B cell (primary cell): ENCODE measurements around the gene VCPKMT. TPM values are rescaled to one million over a fixed set of nuclear protein-coding genes. Genes with fewer than 3 reads are reported as not detected.

ENCODE experiments used
- ATAC-seq: fragments of 200-7000 bp; cut with Tn5 transposase; one replicate; pipeline ENCODE4 v1.10.0; 2021; ENCODE audit warnings: low read depth, mild to moderate bottlenecking, moderate number of reproducible peaks, moderate library complexity
- CTCF ChIA-PET: fragments of 350-600 bp; sonication (Branson Sonifier 250); formaldehyde crosslinking; loops from one replicate; lab custom pipeline; 2021; ENCODE audit warnings: antibody characterized with exemption, inconsistent platforms; lab: Charles Lee
- POLR2A ChIA-PET: fragments of 350-600 bp; sonication (Branson Sonifier 250); formaldehyde crosslinking; loops from one replicate; lab custom pipeline; 2021; ENCODE audit warnings: antibody characterized with exemption; lab: Charles Lee
- DNase-seq: peaks from one replicate; pipeline ENCODE4 v3.0.0; 2013
- H2AFZ ChIP-seq: 2 replicates; pipeline ENCODE4 v1.6.1; 2012; ENCODE audit warnings: mild to moderate bottlenecking, low read depth, low read length; ENCODE audit not compliant: insufficient read depth, poor library complexity, severe bottlenecking
- H3K27ac ChIP-seq, 2 donors: 1 replicate in 1 of 2; 2 replicates in 1 of 2; pipeline ENCODE4 v1.5.1; 2012 to 2013; ENCODE audit warnings: low read length in 2 of 2, mild to moderate bottlenecking in 2 of 2, moderate library complexity in 1 of 2
- H3K27me3 ChIP-seq, 4 experiments: fragments of 200-600 bp in 1 of 4; sonication (generic) in 1 of 4; replicated peaks in 1 of 4; 1 replicate in 2 of 4; 2 replicates in 2 of 4; pipeline versions ENCODE4 v1.6.1 to v1.7.0; 2013 to 2016; ENCODE audit warnings: low read length in 3 of 4, mild to moderate bottlenecking in 2 of 4, mixed read lengths in 1 of 4, moderate library complexity in 1 of 4; ENCODE audit not compliant: insufficient read depth in 4 of 4, control insufficient read depth in 3 of 4; ENCODE audit errors: control extremely low read depth in 1 of 4
- H3K36me3 ChIP-seq, 2 experiments: replicated peaks in 1 of 2; 1 replicate in 1 of 2; 2 replicates in 1 of 2; pipeline versions ENCODE4 v1.6.1 to v1.7.1; 2013; ENCODE audit warnings: low read length in 1 of 2; ENCODE audit not compliant: insufficient read depth in 2 of 2, control insufficient read depth in 1 of 2; ENCODE audit errors: control extremely low read depth in 1 of 2, extremely low read depth in 1 of 2
- H3K4me1 ChIP-seq, 2 donors: fragments of 200-600 bp in 1 of 2; sonication (generic) in 1 of 2; 1 replicate in 1 of 2; 2 replicates in 1 of 2; pipeline versions ENCODE4 v1.5.1 to v1.6.1; 2013 to 2017; ENCODE audit warnings: low read length in 2 of 2; ENCODE audit not compliant: control insufficient read depth in 2 of 2, insufficient read depth in 2 of 2
- H3K4me2 ChIP-seq: replicated peaks from 2 replicates; pipeline ENCODE3; 2012; ENCODE audit warnings: mild to moderate bottlenecking, low read depth, low read length; ENCODE audit not compliant: poor library complexity, severe bottlenecking
- H3K4me3 ChIP-seq, 5 experiments: fragments of 200-600 bp in 1 of 5; sonication (generic) in 1 of 5; 1 replicate in 3 of 5; 2 replicates in 2 of 5; pipeline versions ENCODE4 v1.5.1 to v1.7.0; 2011 to 2016; ENCODE audit warnings: low read length in 4 of 5, mild to moderate bottlenecking in 4 of 5, low read depth in 2 of 5, control low read depth in 1 of 5, moderate library complexity in 1 of 5; ENCODE audit not compliant: insufficient read depth in 1 of 5; ENCODE audit errors: control extremely low read depth in 1 of 5, extremely low read depth in 1 of 5
- H3K79me2 ChIP-seq: fragments of 200-600 bp; sonication (generic); one replicate; pipeline ENCODE4 v1.6.0; 2016; ENCODE audit warnings: low read length; ENCODE audit not compliant: control insufficient read depth, insufficient read depth
- H3K9ac ChIP-seq: fragments of 200-600 bp; sonication (generic); 2 replicates; pipeline ENCODE4 v1.6.1; 2017; ENCODE audit warnings: mild to moderate bottlenecking, low read length, moderate library complexity
- H3K9me3 ChIP-seq, 3 donors: one replicate each; pipeline versions ENCODE4 v1.6.1 to v1.7.1; 2013; ENCODE audit warnings: low read length in 2 of 3; ENCODE audit not compliant: control insufficient read depth in 2 of 3, insufficient read depth in 1 of 3; ENCODE audit errors: control extremely low read depth in 1 of 3
- H4K20me1 ChIP-seq: 2 replicates; pipeline ENCODE4 v1.6.0; 2012; ENCODE audit warnings: mild to moderate bottlenecking, low read length; ENCODE audit not compliant: insufficient read depth, control insufficient read depth, poor library complexity, severe bottlenecking
- H3K27ac Mint-ChIP-seq: one replicate; pipeline ENCODE4 v1.8.0; 2021; ENCODE audit warnings: mixed read lengths
- H3K27me3 Mint-ChIP-seq: one replicate; pipeline ENCODE4 v1.8.0; 2021; ENCODE audit warnings: mixed read lengths
- H3K4me1 Mint-ChIP-seq: one replicate; pipeline ENCODE4 v1.8.0; 2021; ENCODE audit warnings: mixed read lengths
- H3K4me3 Mint-ChIP-seq: one replicate; pipeline ENCODE4 v1.8.0; 2021; ENCODE audit warnings: mixed read lengths
- H3K9me3 Mint-ChIP-seq: one replicate; pipeline ENCODE4 v1.8.0; 2022; ENCODE audit warnings: mixed read lengths; ENCODE audit not compliant: insufficient read depth
- EZH2 ChIP-seq: IDR thresholded peaks from 2 replicates; pipeline ENCODE4 v1.6.1; 2012; ENCODE audit warnings: borderline replicate concordance, low read depth, mild to moderate bottlenecking, moderate library complexity, low read length; ENCODE audit not compliant: insufficient read depth, poor library complexity, severe bottlenecking
- WGBS: methylation state at CpG from one replicate; pipeline ENCODE4 v1.1.5; 2013; ENCODE audit warnings: missing lambda C conversion rate; ENCODE audit not compliant: insufficient coverage; 5-methylcytosine and 5-hydroxymethylcytosine counted together
- intact Hi-C: fragments of 100-400 bp; cut with micrococcal nuclease; formaldehyde crosslinking; loops from one replicate; pipeline ENCODE4 v1.10.0; 2022
- polyA plus RNA-seq: library from polyadenylated mRNA; depleted of rRNA; stranded (reverse); fragments of >200 nt; gene quantifications from 2 replicates; pipeline ENCODE4 v1.2.3, GENCODE V29; 2012
- total RNA-seq, 2 donors: library from RNA; stranded (reverse); fragments of 120-200 nt in 1 of 2; gene quantifications; 1 replicate in 1 of 2; 2 replicates in 1 of 2; pipeline versions ENCODE4 v1.2.3 to v1.2.4, GENCODE V29; 2013 to 2022
- TF ChIP-seq, protein P1 (sequence below): fragments of 200-600 bp; IDR thresholded peaks from one replicate; pipeline ENCODE4 v1.8.0; 2022; ENCODE audit warnings: antibody characterized with exemption, mild to moderate bottlenecking

VCPKMT gene
- total and polyA plus RNA-seq, 2 donors (not counting 1 experiment from before 2014, with no cell fraction given), result 27.1 to 40.3 TPM

DNA sequence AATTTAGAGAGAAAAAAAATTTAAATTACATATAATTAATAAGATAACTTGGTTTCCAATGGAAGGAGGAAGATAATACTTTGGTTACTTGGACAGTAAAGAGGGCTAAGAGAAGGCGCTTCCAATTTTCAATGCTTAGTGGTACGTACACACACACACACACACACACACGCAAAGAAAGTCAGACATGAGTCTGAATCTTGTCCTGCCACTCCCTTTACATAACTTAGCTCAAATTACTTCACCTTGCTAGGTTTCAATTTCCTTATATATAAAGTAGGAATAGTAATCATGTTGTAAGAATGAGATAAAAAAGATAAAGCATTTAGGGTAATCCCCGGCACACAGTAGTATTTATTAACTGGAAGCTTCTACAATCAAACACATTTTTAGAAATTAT is 39.7 kb upstream of the VCPKMT start:
- H2AFZ ChIP-seq, result no peak overlapping the region
- H3K79me2 ChIP-seq, result no peaks in the 10 kb centered on the region
- ChIA-PET CTCF (interaction anchor here (0.6 kb wide), 1 partner anchor 152 kb away, joined by 3 read pairs; no protein-coding TSS in a partner anchor), POLR2A (no interaction called here)
- Mint-ChIP-seq H3K4me3 (no peak overlapping the region), H3K27me3 (no peaks in the 10 kb centered on the region), H3K9me3 (no peaks in the 10 kb centered on the region), H3K4me1 (no peaks in the 10 kb centered on the region), H3K27ac (no peak overlapping the region)
- intact Hi-C loops, result no loop called here
- H3K4me1 ChIP-seq, result peaks cover 0 to 2% of the 10 kb centered on the region in 2 donors
- no peaks in the 10 kb centered on the region for H4K20me1 ChIP-seq
- DNase-seq (no peak), ATAC-seq (no peak)
- no peak overlapping the region for H3K4me3 ChIP-seq
- TF ChIP-seq, protein P1, sequence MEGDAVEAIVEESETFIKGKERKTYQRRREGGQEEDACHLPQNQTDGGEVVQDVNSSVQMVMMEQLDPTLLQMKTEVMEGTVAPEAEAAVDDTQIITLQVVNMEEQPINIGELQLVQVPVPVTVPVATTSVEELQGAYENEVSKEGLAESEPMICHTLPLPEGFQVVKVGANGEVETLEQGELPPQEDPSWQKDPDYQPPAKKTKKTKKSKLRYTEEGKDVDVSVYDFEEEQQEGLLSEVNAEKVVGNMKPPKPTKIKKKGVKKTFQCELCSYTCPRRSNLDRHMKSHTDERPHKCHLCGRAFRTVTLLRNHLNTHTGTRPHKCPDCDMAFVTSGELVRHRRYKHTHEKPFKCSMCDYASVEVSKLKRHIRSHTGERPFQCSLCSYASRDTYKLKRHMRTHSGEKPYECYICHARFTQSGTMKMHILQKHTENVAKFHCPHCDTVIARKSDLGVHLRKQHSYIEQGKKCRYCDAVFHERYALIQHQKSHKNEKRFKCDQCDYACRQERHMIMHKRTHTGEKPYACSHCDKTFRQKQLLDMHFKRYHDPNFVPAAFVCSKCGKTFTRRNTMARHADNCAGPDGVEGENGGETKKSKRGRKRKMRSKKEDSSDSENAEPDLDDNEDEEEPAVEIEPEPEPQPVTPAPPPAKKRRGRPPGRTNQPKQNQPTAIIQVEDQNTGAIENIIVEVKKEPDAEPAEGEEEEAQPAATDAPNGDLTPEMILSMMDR, result no peak
- no peak for TF ChIP-seq EZH2
- H3K36me3 ChIP-seq, result peaks cover 15 to 26% of the 10 kb centered on the region in 2 experiments
- H3K4me2 ChIP-seq, result no peak overlapping the region
- no peak overlapping the region for H3K27ac ChIP-seq
- no peak overlapping the region for H3K9ac ChIP-seq
- H3K27me3 ChIP-seq, result no peaks in the 10 kb centered on the region
- no CpG with 5 or more reads among the region's 4 CpGs for WGBS
- H3K9me3 ChIP-seq, result no peaks in the 10 kb centered on the region

DNA sequence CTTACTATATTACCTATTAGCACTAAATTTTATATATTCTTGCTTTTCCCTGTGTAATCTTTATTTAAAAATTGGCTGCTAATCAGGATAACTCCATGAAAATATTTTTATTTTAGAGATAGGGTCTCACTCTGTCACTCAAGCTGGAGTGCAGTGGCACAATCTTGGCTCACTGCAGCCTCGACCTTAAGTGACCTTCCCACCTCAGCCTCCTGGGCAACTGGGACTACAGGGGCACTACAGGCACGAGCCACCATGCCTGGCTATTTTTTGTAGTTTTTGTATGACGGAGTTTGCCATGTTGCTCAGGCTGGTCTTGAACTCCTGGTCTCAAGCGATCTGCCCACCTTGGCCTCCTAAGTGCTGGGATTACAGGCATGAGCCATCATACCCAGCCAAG is 32.4 kb upstream of the VCPKMT start:
- ChIA-PET CTCF (no interaction called here), POLR2A (no interaction called here)
- H3K36me3 ChIP-seq, result peaks cover 9 to 16% of the 10 kb centered on the region in 2 experiments
- no peak overlapping the region for H3K27ac ChIP-seq
- no peak overlapping the region for H2AFZ ChIP-seq
- no peak for DNase-seq
- TF ChIP-seq, protein P1, result no peak
- no peak for TF ChIP-seq EZH2
- H3K4me1 ChIP-seq, result peaks cover 0 to 2% of the 10 kb centered on the region in 2 donors
- H3K4me2 ChIP-seq, result no peak overlapping the region
- Mint-ChIP-seq H3K9me3 (no peaks in the 10 kb centered on the region), H3K4me3 (no peak overlapping the region), H3K4me1 (no peaks in the 10 kb centered on the region), H3K27me3 (no peaks in the 10 kb centered on the region), H3K27ac (no peak overlapping the region)
- no peaks in the 10 kb centered on the region for H3K27me3 ChIP-seq
- ATAC-seq, result no peak
- no peaks in the 10 kb centered on the region for H4K20me1 ChIP-seq
- no peak overlapping the region for H3K9ac ChIP-seq
- no peaks in the 10 kb centered on the region for H3K79me2 ChIP-seq
- H3K4me3 ChIP-seq, result no peak overlapping the region
- WGBS, result 92% methylated on average over 2 of the region's 4 CpGs
- H3K9me3 ChIP-seq, result no peaks in the 10 kb centered on the region
- intact Hi-C loops, result no loop called here
